ENCODE data around the gene INTS4. TPM values are rescaled to one million over a fixed set of nuclear protein-coding genes. Genes with fewer than 3 reads are reported as not detected.
"Not testable (repeated sequence)": the region's sequence is repeated elsewhere in the genome, so short reads cannot be mapped to it uniquely, and the experiment has no call there.

The INTS4 gene
- total RNA-seq, 1 donor from 2014 or later = 14.5 TPM

GRCh38 chr11:77854838-77855237 is 139.6 kb downstream of the INTS4 start:
- no peak for ATAC-seq
- intact Hi-C loops (cut with micrococcal nuclease) = no loop called here
- DNase-seq = no peak

DNA sequence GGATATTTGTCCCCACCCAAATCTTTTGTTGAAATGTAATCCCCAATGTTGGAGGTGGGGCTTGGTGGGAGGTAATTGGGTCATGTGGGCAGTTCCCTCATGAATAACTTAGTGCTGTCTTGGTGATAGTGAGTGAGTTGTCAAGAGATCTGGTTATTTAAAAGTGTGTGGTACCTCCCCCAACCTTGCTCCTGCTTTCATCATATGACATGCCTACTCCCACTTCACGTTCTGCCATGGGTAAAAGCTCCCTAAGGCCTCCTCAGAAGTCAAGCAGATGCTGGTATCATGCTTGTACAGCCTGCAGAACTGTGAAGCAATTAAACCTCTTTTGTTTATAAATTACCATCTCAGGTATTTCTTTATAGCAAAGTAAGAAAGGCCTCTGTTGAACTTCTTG is 143.0 kb downstream of the INTS4 start:
- DNase-seq (no peak), ATAC-seq (no peak)
- intact Hi-C loops (cut with micrococcal nuclease) = no loop called here

- intact Hi-C loops (cut with micrococcal nuclease); ATAC-seq; DNase-seq: not testable (repeated sequence)
These were observed 150.8 kb downstream of the INTS4 start for GRCh38 chr11:77843700-77844099.

GRCh38 chr11:77842441-77843121 is 151.9 kb downstream of the INTS4 start:
- no peak for ATAC-seq
- intact Hi-C loops (cut with micrococcal nuclease) = no loop called here
- no peak for DNase-seq

- DNase-seq = no peak
- no peak for ATAC-seq
- intact Hi-C loops (cut with micrococcal nuclease) = no loop called here
These were observed 161.2 kb downstream of the INTS4 start for GRCh38 chr11:77833302-77833701.

DNA sequence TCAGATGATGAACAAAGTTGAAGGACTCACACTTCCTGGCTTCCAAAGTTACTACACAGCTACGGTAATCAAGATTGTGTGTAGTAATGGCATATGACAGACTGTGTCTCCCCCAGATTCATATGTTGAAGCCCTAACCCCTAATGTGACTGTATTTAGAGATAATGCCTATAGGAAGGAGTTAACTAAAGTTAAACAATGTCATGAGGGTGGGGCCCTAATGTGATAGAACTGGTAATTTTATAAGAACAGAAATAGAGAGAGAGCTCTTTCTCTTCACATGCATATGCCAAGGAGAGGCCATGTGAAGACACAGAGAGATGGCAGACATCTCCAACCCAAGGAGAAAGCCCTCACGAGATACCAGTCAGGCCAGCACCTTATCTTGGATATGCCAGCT is 165.5 kb downstream of the INTS4 start:
- DNase-seq = no peak
- no peak for ATAC-seq
- intact Hi-C loops (cut with micrococcal nuclease) = loop anchor here (10.0 kb wide), 1 partner anchor 166 kb away; the partner anchor contains the start of gene INTS4

Other genes with a start within 250 kb of the INTS4 start
- gene RSF1, start 173.9 kb downstream of the INTS4 start, total RNA-seq = 42.7 TPM
- 117 TPM for gene AAMDC, start 173.5 kb downstream of the INTS4 start, total RNA-seq
- 0.15 TPM for gene KCTD14, start 28.6 kb upstream of the INTS4 start, total RNA-seq
- gene THRSP, start 69.2 kb upstream of the INTS4 start, total RNA-seq = 1.1 TPM
- 348 TPM for gene NDUFC2, start 85.2 kb upstream of the INTS4 start, total RNA-seq
- gene ALG8, start 145.0 kb upstream of the INTS4 start, total RNA-seq = 12.6 TPM
- gene KCTD21, start 194.0 kb upstream of the INTS4 start, total RNA-seq = 8.5 TPM
- 4.7 TPM for gene USP35, start 194.3 kb upstream of the INTS4 start, total RNA-seq

Measured in left ventricle myocardium superior (tissue), 1 donor.